ENCODE measurements around the gene FAM43A. TPM values are rescaled to one million over a fixed set of nuclear protein-coding genes. Genes with fewer than 3 reads are reported as not detected.

The FAM43A gene
- total RNA-seq, 1 donor from 2014 or later: 0.30 TPM

Other genes with a start within 250 kb of the FAM43A start
- 588 and 600 TPM in 2 replicates for gene ATP13A3, start 198.9 kb upstream of the FAM43A start, total RNA-seq
- gene TMEM44, start 52.5 kb upstream of the FAM43A start, total RNA-seq: 14.9 and 20.7 TPM in 2 replicates
- 33.5 and 37.3 TPM in 2 replicates for gene LSG1, start 13.7 kb upstream of the FAM43A start, total RNA-seq